ENCODE data around the gene WDR91. TPM values are rescaled to one million over a fixed set of nuclear protein-coding genes. Genes with fewer than 3 reads are reported as not detected.

WDR91 gene
- total RNA-seq, 2 donors from 2014 or later, result 28.0 to 32.4 TPM

- Histone ChIP-seq H3K4me1 (peaks cover 79% of the 10 kb centered on the region), H3K36me3 (replicated peaks in 1 of 2; ENCODE audit: insufficient read depth in 1 of 2, low read depth in 2 of 2) (peaks cover 0 to 2% of the 10 kb centered on the region in 2 donors), H3K27me3 (no peaks in the 10 kb centered on the region), H3K9me3 (no peaks in the 10 kb centered on the region), H3K27ac (peak overlapping the region; percentile 70 to 96 (median 94)), H3K4me3 (no peak overlapping the region)
- TF ChIP-seq POLR2A (IDR thresholded peaks at IDR 0.05), result no peak
- TF ChIP-seq, protein P1, sequence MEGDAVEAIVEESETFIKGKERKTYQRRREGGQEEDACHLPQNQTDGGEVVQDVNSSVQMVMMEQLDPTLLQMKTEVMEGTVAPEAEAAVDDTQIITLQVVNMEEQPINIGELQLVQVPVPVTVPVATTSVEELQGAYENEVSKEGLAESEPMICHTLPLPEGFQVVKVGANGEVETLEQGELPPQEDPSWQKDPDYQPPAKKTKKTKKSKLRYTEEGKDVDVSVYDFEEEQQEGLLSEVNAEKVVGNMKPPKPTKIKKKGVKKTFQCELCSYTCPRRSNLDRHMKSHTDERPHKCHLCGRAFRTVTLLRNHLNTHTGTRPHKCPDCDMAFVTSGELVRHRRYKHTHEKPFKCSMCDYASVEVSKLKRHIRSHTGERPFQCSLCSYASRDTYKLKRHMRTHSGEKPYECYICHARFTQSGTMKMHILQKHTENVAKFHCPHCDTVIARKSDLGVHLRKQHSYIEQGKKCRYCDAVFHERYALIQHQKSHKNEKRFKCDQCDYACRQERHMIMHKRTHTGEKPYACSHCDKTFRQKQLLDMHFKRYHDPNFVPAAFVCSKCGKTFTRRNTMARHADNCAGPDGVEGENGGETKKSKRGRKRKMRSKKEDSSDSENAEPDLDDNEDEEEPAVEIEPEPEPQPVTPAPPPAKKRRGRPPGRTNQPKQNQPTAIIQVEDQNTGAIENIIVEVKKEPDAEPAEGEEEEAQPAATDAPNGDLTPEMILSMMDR (IDR thresholded peaks at IDR 0.05), result no peak
- ATAC-seq (no peak), DNase-seq (no peak)
- 51 to 58% methylated on average over 6 to 7 of the region's 7 CpGs for WGBS, 2 donors
- intact Hi-C loops (cut with DNase I), result no loop called here
Measured at GRCh38 chr7:135206941-135207391, 4.4 kb downstream of the WDR91 start.

- ATAC-seq (no peak), DNase-seq (no peak)
- intact Hi-C loops (cut with DNase I), result no loop called here
- no peaks in the 10 kb centered on the region for H3K9me3 ChIP-seq
- TF ChIP-seq, protein P1 (IDR thresholded peaks at IDR 0.05), result no peak
- TF ChIP-seq POLR2A (IDR thresholded peaks at IDR 0.05), result no peak
- peaks cover 90% of the 10 kb centered on the region for H3K4me1 ChIP-seq
- peaks cover 0 to 2% of the 10 kb centered on the region in 2 donors for H3K36me3 ChIP-seq (replicated peaks in 1 of 2; ENCODE audit: insufficient read depth in 1 of 2, low read depth in 2 of 2)
- no peak overlapping the region for H3K4me3 ChIP-seq
- 95 to 96% methylated on average over 8 of the region's 8 CpGs for WGBS, 2 donors
- H3K27ac ChIP-seq, result peak overlapping the region; percentile 64 to 96 (median 89)
- no peaks in the 10 kb centered on the region for H3K27me3 ChIP-seq
Measured at GRCh38 chr7:135205850-135206249, 5.5 kb downstream of the WDR91 start.

DNA sequence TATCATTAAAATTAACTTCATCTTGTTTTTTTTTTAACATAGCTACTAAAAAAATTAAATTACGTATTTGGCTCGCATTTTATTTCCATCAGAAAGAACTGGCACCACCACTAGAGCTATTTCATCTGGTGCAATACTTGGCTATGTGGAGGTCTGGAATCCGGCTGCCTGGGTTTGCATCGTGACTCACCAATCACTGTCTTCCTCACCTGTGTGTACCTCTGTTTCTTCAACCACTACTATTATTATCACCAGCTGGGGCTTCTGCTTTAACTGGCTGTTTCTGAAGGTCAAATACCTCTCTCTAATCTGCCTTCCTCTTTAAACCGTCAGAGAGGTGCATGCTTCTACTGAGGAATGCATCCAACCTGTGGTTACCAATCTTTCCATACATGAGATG, 6.5 kb downstream of the WDR91 start:
- peak; percentile 78 to 90 (median 83) for DNase-seq
- Histone ChIP-seq H3K9me3 (no peaks in the 10 kb centered on the region), H3K27me3 (no peaks in the 10 kb centered on the region), H3K4me3 (no peak overlapping the region), H3K36me3 (replicated peaks in 1 of 2; ENCODE audit: insufficient read depth in 1 of 2, low read depth in 2 of 2) (peaks cover 0 to 2% of the 10 kb centered on the region in 2 donors), H3K27ac (peak overlapping the region; percentile 81 to 96 (median 89)), H3K4me1 (peaks cover 91% of the 10 kb centered on the region)
- WGBS, 2 donors, result 11 to 15% methylated on average over 5 of the region's 5 CpGs
- intact Hi-C loops (cut with DNase I), result no loop called here
- TF ChIP-seq POLR2A (IDR thresholded peaks at IDR 0.05), result peak in 1 of 3 donors; percentile 10
- TF ChIP-seq, protein P1 (IDR thresholded peaks at IDR 0.05), result peak in 4 of 7 experiments; percentile 6 to 34 (median 30)
- peak; percentile 89 for ATAC-seq

GRCh38 chr7:135204341-135204749, 7.0 kb downstream of the WDR91 start:
- Histone ChIP-seq H3K27me3 (no peaks in the 10 kb centered on the region), H3K9me3 (no peaks in the 10 kb centered on the region), H3K36me3 (replicated peaks in 1 of 2; ENCODE audit: insufficient read depth in 1 of 2, low read depth in 2 of 2) (peaks cover 0 to 2% of the 10 kb centered on the region in 2 donors), H3K4me1 (peaks cover 91% of the 10 kb centered on the region), H3K4me3 (no peak overlapping the region), H3K27ac (peak overlapping the region; percentile 81 to 96 (median 89))
- ATAC-seq, result no peak
- intact Hi-C loops (cut with DNase I), result no loop called here
- peak in 1 of 4 donors; percentile 53 for DNase-seq
- 46 to 58% methylated on average over 4 to 6 of the region's 6 CpGs for WGBS, 2 donors
- no peak for TF ChIP-seq POLR2A (IDR thresholded peaks at IDR 0.05)
- TF ChIP-seq, protein P1 (IDR thresholded peaks at IDR 0.05), result no peak

GRCh38 chr7:135201350-135201749, 10.0 kb downstream of the WDR91 start:
- peaks cover 78% of the 10 kb centered on the region for H3K4me1 ChIP-seq
- H3K27me3 ChIP-seq, result no peaks in the 10 kb centered on the region
- TF ChIP-seq POLR2A (IDR thresholded peaks at IDR 0.05), result no peak
- TF ChIP-seq, protein P1 (IDR thresholded peaks at IDR 0.05), result no peak
- intact Hi-C loops (cut with DNase I), result no loop called here
- ATAC-seq, result no peak
- H3K27ac ChIP-seq, result peak overlapping the region in 3 of 4 donors; percentile 38 to 74 (median 67)
- no peak for DNase-seq
- H3K4me3 ChIP-seq, result no peak overlapping the region
- H3K9me3 ChIP-seq, result no peaks in the 10 kb centered on the region
- 62 to 65% methylated on average over 2 of the region's 2 CpGs for WGBS, 2 donors
- peaks cover 8 to 13% of the 10 kb centered on the region in 2 donors for H3K36me3 ChIP-seq (replicated peaks in 1 of 2; ENCODE audit: insufficient read depth in 1 of 2, low read depth in 2 of 2)
